Loucy (cell line): Measurements from ENCODE around the gene SSB.

Source experiments
- EZH2phosphoT487 ChIP-seq: fragments of 200-600 bp; IDR thresholded peaks from 2 replicates; pipeline ENCODE4 v1.6.1; 2018; ENCODE audit warnings: antibody characterized with exemption, mild to moderate bottlenecking, moderate library complexity, borderline replicate concordance
- TF ChIP-seq, protein P1 (sequence below): fragments of 200-600 bp; sonication (generic); conservative IDR thresholded peaks from 2 replicates; pipeline ENCODE4 v1.5.1; 2014; ENCODE audit warnings: mild to moderate bottlenecking, antibody characterized with exemption, low read length

- TF ChIP-seq, protein P1, sequence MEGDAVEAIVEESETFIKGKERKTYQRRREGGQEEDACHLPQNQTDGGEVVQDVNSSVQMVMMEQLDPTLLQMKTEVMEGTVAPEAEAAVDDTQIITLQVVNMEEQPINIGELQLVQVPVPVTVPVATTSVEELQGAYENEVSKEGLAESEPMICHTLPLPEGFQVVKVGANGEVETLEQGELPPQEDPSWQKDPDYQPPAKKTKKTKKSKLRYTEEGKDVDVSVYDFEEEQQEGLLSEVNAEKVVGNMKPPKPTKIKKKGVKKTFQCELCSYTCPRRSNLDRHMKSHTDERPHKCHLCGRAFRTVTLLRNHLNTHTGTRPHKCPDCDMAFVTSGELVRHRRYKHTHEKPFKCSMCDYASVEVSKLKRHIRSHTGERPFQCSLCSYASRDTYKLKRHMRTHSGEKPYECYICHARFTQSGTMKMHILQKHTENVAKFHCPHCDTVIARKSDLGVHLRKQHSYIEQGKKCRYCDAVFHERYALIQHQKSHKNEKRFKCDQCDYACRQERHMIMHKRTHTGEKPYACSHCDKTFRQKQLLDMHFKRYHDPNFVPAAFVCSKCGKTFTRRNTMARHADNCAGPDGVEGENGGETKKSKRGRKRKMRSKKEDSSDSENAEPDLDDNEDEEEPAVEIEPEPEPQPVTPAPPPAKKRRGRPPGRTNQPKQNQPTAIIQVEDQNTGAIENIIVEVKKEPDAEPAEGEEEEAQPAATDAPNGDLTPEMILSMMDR = no peak
- no peak for TF ChIP-seq EZH2phosphoT487
These were observed 23.4 kb downstream of the SSB start for GRCh38 chr2:169822036-169822435.
